Hematopoietic multipotent progenitor cell treated with erythropoietin and hydrocortisone succinate and interleukin-3 and kit ligand, for 8 days (in vitro differentiated cells): Measurements from ENCODE around the gene RIPPLY2.
A peak's percentile ranks its signal among the peaks of the same experiment; 100 is the strongest.
"Not testable (repeated sequence)": the region's sequence is repeated elsewhere in the genome, so short reads cannot be mapped to it uniquely, and the experiment has no call there.

Experiments
- DNase-seq: peaks from one replicate; pipeline ENCODE4 v3.0.0-alpha.2; 2015

RIPPLY2 gene

GRCh38 chr6:83853178-83854000 is at the start of gene RIPPLY2:
RIPPLY2 (plus strand) TSS chr6:83853360; CDS start chr6:83853417, 57 bp downstream.
- no peak for DNase-seq

GRCh38 chr6:83803492-83803891 is 49.7 kb upstream of the RIPPLY2 start:
- not testable (repeated sequence) for DNase-seq

- DNase-seq = no peak
These were observed 48.3 kb upstream of the RIPPLY2 start for GRCh38 chr6:83804886-83805285.

- no peak for DNase-seq
These were observed 45.2 kb upstream of the RIPPLY2 start for GRCh38 chr6:83808005-83808404.

GRCh38 chr6:83808926-83809325 is 44.2 kb upstream of the RIPPLY2 start:
- no peak for DNase-seq

- no peak for DNase-seq
These were observed 40.6 kb upstream of the RIPPLY2 start for GRCh38 chr6:83812595-83812994.

- no peak for DNase-seq
These were observed 37.4 kb upstream of the RIPPLY2 start for GRCh38 chr6:83815631-83816272.

GRCh38 chr6:83822629-83823169 is 30.5 kb upstream of the RIPPLY2 start:
- no peak for DNase-seq

GRCh38 chr6:83824388-83824801 is 28.8 kb upstream of the RIPPLY2 start:
- DNase-seq = no peak

GRCh38 chr6:83824831-83825230 is 28.3 kb upstream of the RIPPLY2 start:
- no peak for DNase-seq

GRCh38 chr6:83827050-83827449 is 26.1 kb upstream of the RIPPLY2 start:
- DNase-seq = no peak

- no peak for DNase-seq
These were observed 14.4 kb upstream of the RIPPLY2 start for GRCh38 chr6:83838727-83839126.

- DNase-seq = no peak
These were observed 9.0 kb upstream of the RIPPLY2 start for GRCh38 chr6:83844170-83844569.

- no peak for DNase-seq
These were observed 6.9 kb upstream of the RIPPLY2 start for GRCh38 chr6:83846291-83846690.

GRCh38 chr6:83847179-83847578 is 6.0 kb upstream of the RIPPLY2 start:
- DNase-seq = no peak

GRCh38 chr6:83849127-83849526 is 4.0 kb upstream of the RIPPLY2 start:
- no peak for DNase-seq

- DNase-seq = no peak
These were observed 3.5 kb upstream of the RIPPLY2 start for GRCh38 chr6:83849610-83850009.

GRCh38 chr6:83852528-83853177 is 507 bp upstream of the RIPPLY2 start:
- no peak for DNase-seq

GRCh38 chr6:83854001-83854501 is 891 bp downstream of the RIPPLY2 start:
- DNase-seq = no peak

- no peak for DNase-seq
These were observed 1.6 kb downstream of the RIPPLY2 start for GRCh38 chr6:83854766-83855165.

- DNase-seq = peak; percentile 96
These were observed 6.5 kb downstream of the RIPPLY2 start, which contains the start of gene CYB5R4 for GRCh38 chr6:83859410-83860358. CYB5R4 (plus strand) TSS chr6:83859689; CDS start chr6:83859783, 94 bp downstream.

GRCh38 chr6:83860359-83860755 is 7.2 kb downstream of the RIPPLY2 start:
- peak; percentile 18 for DNase-seq
